B cell (primary cell): ENCODE results near the gene RNFT2. TPM values are rescaled to one million over a fixed set of nuclear protein-coding genes. Genes with fewer than 3 reads are reported as not detected.

ENCODE experiments used
- ATAC-seq: fragments of 200-7000 bp; cut with Tn5 transposase; one replicate; pipeline ENCODE4 v1.10.0; 2021; ENCODE audit warnings: low read depth, mild to moderate bottlenecking, moderate number of reproducible peaks, moderate library complexity
- CTCF ChIA-PET: fragments of 350-600 bp; sonication (Branson Sonifier 250); formaldehyde crosslinking; loops from one replicate; lab custom pipeline; 2021; ENCODE audit warnings: antibody characterized with exemption, inconsistent platforms; lab: Charles Lee
- POLR2A ChIA-PET: fragments of 350-600 bp; sonication (Branson Sonifier 250); formaldehyde crosslinking; loops from one replicate; lab custom pipeline; 2021; ENCODE audit warnings: antibody characterized with exemption; lab: Charles Lee
- DNase-seq: peaks from one replicate; pipeline ENCODE4 v3.0.0; 2013
- H2AFZ ChIP-seq: 2 replicates; pipeline ENCODE4 v1.6.1; 2012; ENCODE audit warnings: mild to moderate bottlenecking, low read depth, low read length; ENCODE audit not compliant: insufficient read depth, poor library complexity, severe bottlenecking
- H3K27ac ChIP-seq, 2 donors: 1 replicate in 1 of 2; 2 replicates in 1 of 2; pipeline ENCODE4 v1.5.1; 2012 to 2013; ENCODE audit warnings: low read length in 2 of 2, mild to moderate bottlenecking in 2 of 2, moderate library complexity in 1 of 2
- H3K27me3 ChIP-seq, 4 experiments: fragments of 200-600 bp in 1 of 4; sonication (generic) in 1 of 4; replicated peaks in 1 of 4; 1 replicate in 2 of 4; 2 replicates in 2 of 4; pipeline versions ENCODE4 v1.6.1 to v1.7.0; 2013 to 2016; ENCODE audit warnings: low read length in 3 of 4, mild to moderate bottlenecking in 2 of 4, mixed read lengths in 1 of 4, moderate library complexity in 1 of 4; ENCODE audit not compliant: insufficient read depth in 4 of 4, control insufficient read depth in 3 of 4; ENCODE audit errors: control extremely low read depth in 1 of 4
- H3K36me3 ChIP-seq, 2 experiments: replicated peaks in 1 of 2; 1 replicate in 1 of 2; 2 replicates in 1 of 2; pipeline versions ENCODE4 v1.6.1 to v1.7.1; 2013; ENCODE audit warnings: low read length in 1 of 2; ENCODE audit not compliant: insufficient read depth in 2 of 2, control insufficient read depth in 1 of 2; ENCODE audit errors: control extremely low read depth in 1 of 2, extremely low read depth in 1 of 2
- H3K4me1 ChIP-seq, 2 donors: fragments of 200-600 bp in 1 of 2; sonication (generic) in 1 of 2; 1 replicate in 1 of 2; 2 replicates in 1 of 2; pipeline versions ENCODE4 v1.5.1 to v1.6.1; 2013 to 2017; ENCODE audit warnings: low read length in 2 of 2; ENCODE audit not compliant: control insufficient read depth in 2 of 2, insufficient read depth in 2 of 2
- H3K4me2 ChIP-seq: replicated peaks from 2 replicates; pipeline ENCODE3; 2012; ENCODE audit warnings: mild to moderate bottlenecking, low read depth, low read length; ENCODE audit not compliant: poor library complexity, severe bottlenecking
- H3K4me3 ChIP-seq, 5 experiments: fragments of 200-600 bp in 1 of 5; sonication (generic) in 1 of 5; 1 replicate in 3 of 5; 2 replicates in 2 of 5; pipeline versions ENCODE4 v1.5.1 to v1.7.0; 2011 to 2016; ENCODE audit warnings: low read length in 4 of 5, mild to moderate bottlenecking in 4 of 5, low read depth in 2 of 5, control low read depth in 1 of 5, moderate library complexity in 1 of 5; ENCODE audit not compliant: insufficient read depth in 1 of 5; ENCODE audit errors: control extremely low read depth in 1 of 5, extremely low read depth in 1 of 5
- H3K79me2 ChIP-seq: fragments of 200-600 bp; sonication (generic); one replicate; pipeline ENCODE4 v1.6.0; 2016; ENCODE audit warnings: low read length; ENCODE audit not compliant: control insufficient read depth, insufficient read depth
- H3K9ac ChIP-seq: fragments of 200-600 bp; sonication (generic); 2 replicates; pipeline ENCODE4 v1.6.1; 2017; ENCODE audit warnings: mild to moderate bottlenecking, low read length, moderate library complexity
- H3K9me3 ChIP-seq, 3 donors: one replicate each; pipeline versions ENCODE4 v1.6.1 to v1.7.1; 2013; ENCODE audit warnings: low read length in 2 of 3; ENCODE audit not compliant: control insufficient read depth in 2 of 3, insufficient read depth in 1 of 3; ENCODE audit errors: control extremely low read depth in 1 of 3
- H4K20me1 ChIP-seq: 2 replicates; pipeline ENCODE4 v1.6.0; 2012; ENCODE audit warnings: mild to moderate bottlenecking, low read length; ENCODE audit not compliant: insufficient read depth, control insufficient read depth, poor library complexity, severe bottlenecking
- H3K27ac Mint-ChIP-seq: one replicate; pipeline ENCODE4 v1.8.0; 2021; ENCODE audit warnings: mixed read lengths
- H3K27me3 Mint-ChIP-seq: one replicate; pipeline ENCODE4 v1.8.0; 2021; ENCODE audit warnings: mixed read lengths
- H3K4me1 Mint-ChIP-seq: one replicate; pipeline ENCODE4 v1.8.0; 2021; ENCODE audit warnings: mixed read lengths
- H3K4me3 Mint-ChIP-seq: one replicate; pipeline ENCODE4 v1.8.0; 2021; ENCODE audit warnings: mixed read lengths
- H3K9me3 Mint-ChIP-seq: one replicate; pipeline ENCODE4 v1.8.0; 2022; ENCODE audit warnings: mixed read lengths; ENCODE audit not compliant: insufficient read depth
- CTCF ChIP-seq: fragments of 200-600 bp; IDR thresholded peaks from one replicate; pipeline ENCODE4 v1.8.0; 2022; ENCODE audit warnings: antibody characterized with exemption, mild to moderate bottlenecking
- EZH2 ChIP-seq: IDR thresholded peaks from 2 replicates; pipeline ENCODE4 v1.6.1; 2012; ENCODE audit warnings: borderline replicate concordance, low read depth, mild to moderate bottlenecking, moderate library complexity, low read length; ENCODE audit not compliant: insufficient read depth, poor library complexity, severe bottlenecking
- WGBS: methylation state at CpG from one replicate; pipeline ENCODE4 v1.1.5; 2013; ENCODE audit warnings: missing lambda C conversion rate; ENCODE audit not compliant: insufficient coverage; 5-methylcytosine and 5-hydroxymethylcytosine counted together
- intact Hi-C: fragments of 100-400 bp; cut with micrococcal nuclease; formaldehyde crosslinking; loops from one replicate; pipeline ENCODE4 v1.10.0; 2022
- polyA plus RNA-seq: library from polyadenylated mRNA; depleted of rRNA; stranded (reverse); fragments of >200 nt; gene quantifications from 2 replicates; pipeline ENCODE4 v1.2.3, GENCODE V29; 2012
- total RNA-seq, 2 donors: library from RNA; stranded (reverse); fragments of 120-200 nt in 1 of 2; gene quantifications; 1 replicate in 1 of 2; 2 replicates in 1 of 2; pipeline versions ENCODE4 v1.2.3 to v1.2.4, GENCODE V29; 2013 to 2022

The RNFT2 gene
- total and polyA plus RNA-seq, 2 donors (not counting 1 experiment from before 2014, with no cell fraction given), result 5.2 to 18.2 TPM

GRCh38 chr12:116807546-116807945, 69.4 kb downstream of the RNFT2 start:
- Mint-ChIP-seq H3K27me3 (no peaks in the 10 kb centered on the region), H3K4me3 (no peak overlapping the region), H3K4me1 (peaks cover 41% of the 10 kb centered on the region), H3K9me3 (no peaks in the 10 kb centered on the region), H3K27ac (peak overlapping the region; percentile 67)
- no peak overlapping the region for H3K4me3 ChIP-seq
- TF ChIP-seq EZH2 (no peak), CTCF (no peak)
- POLR2A ChIA-PET, result no interaction called here
- H2AFZ ChIP-seq, result no peak overlapping the region
- peaks cover 28 to 51% of the 10 kb centered on the region in 2 donors for H3K4me1 ChIP-seq
- H3K27me3 ChIP-seq, result no peaks in the 10 kb centered on the region
- peaks cover 0 to 5% (median 5%) of the 10 kb centered on the region in 3 donors for H3K9me3 ChIP-seq
- no peak overlapping the region for H3K9ac ChIP-seq
- intact Hi-C loops, result no loop called here
- ATAC-seq (no peak), DNase-seq (no peak)
- H3K36me3 ChIP-seq, result peaks cover 0 to 2% of the 10 kb centered on the region in 2 experiments
- CTCF ChIA-PET, result interaction anchor here (0.5 kb wide), 1 partner anchor 11 kb away, joined by 4 read pairs; no protein-coding TSS in a partner anchor
- no peak overlapping the region for H3K4me2 ChIP-seq
- H4K20me1 ChIP-seq, result no peaks in the 10 kb centered on the region
- H3K27ac ChIP-seq, result no peak overlapping the region
- no peaks in the 10 kb centered on the region for H3K79me2 ChIP-seq
- 88% methylated on average over 6 of the region's 6 CpGs for WGBS

- 82% methylated on average over 11 of the region's 18 CpGs for WGBS
- H3K4me1 Mint-ChIP-seq, result peaks cover 43% of the 10 kb centered on the region
Observed at GRCh38 chr12:116808113-116809105, 70.3 kb downstream of the RNFT2 start.

More at GRCh38 chr12:116808113-116809105, 70.3 kb downstream of the RNFT2 start:
- DNase-seq (no peak), ATAC-seq (no peak)
- no peaks in the 10 kb centered on the region for H3K27me3 ChIP-seq
- no peak overlapping the region for H3K27ac Mint-ChIP-seq
- no peak for TF ChIP-seq CTCF
- TF ChIP-seq EZH2, result no peak
- H3K4me1 ChIP-seq, result peaks cover 22 to 51% of the 10 kb centered on the region in 2 donors
- no peaks in the 10 kb centered on the region for H4K20me1 ChIP-seq
- no peak overlapping the region for H2AFZ ChIP-seq
- ChIA-PET CTCF (no interaction called here), POLR2A (no interaction called here)
- H3K4me3 Mint-ChIP-seq, result no peak overlapping the region
- H3K36me3 ChIP-seq, result peaks cover 0 to 2% of the 10 kb centered on the region in 2 experiments
- intact Hi-C loops, result no loop called here
- H3K4me3 ChIP-seq, result no peak overlapping the region
- H3K4me2 ChIP-seq, result no peak overlapping the region
- no peak overlapping the region for H3K27ac ChIP-seq
- H3K9me3 ChIP-seq, result no peaks in the 10 kb centered on the region
- H3K27me3 Mint-ChIP-seq, result no peaks in the 10 kb centered on the region
- no peaks in the 10 kb centered on the region for H3K79me2 ChIP-seq
- H3K9me3 Mint-ChIP-seq, result no peaks in the 10 kb centered on the region
- no peak overlapping the region for H3K9ac ChIP-seq
